Heart left ventricle (tissue), 16 donors: ENCODE measurements around the gene GNGT2. TPM values are rescaled to one million over a fixed set of nuclear protein-coding genes. Genes with fewer than 3 reads are reported as not detected.

ENCODE experiments used
- ATAC-seq, 4 donors: fragments of 200-7000 bp; cut with Tn5 transposase; one replicate each; pipeline ENCODE4 v1.9.1; 2020 to 2022; ENCODE audit warnings: moderate library complexity in 4 of 4, mild to moderate bottlenecking in 3 of 4, moderate number of reproducible peaks in 1 of 4
- DNase-seq, 5 donors: peaks; one replicate each; pipeline ENCODE4 v3.0.0-alpha.2; 2020
- H3K27ac ChIP-seq, 12 donors: fragments of 200-600 bp; sonication (generic) in 4 of 12; one replicate each; pipeline versions ENCODE4 v1.5.0 to v1.8.0; 2016 to 2022; ENCODE audit warnings: mild to moderate bottlenecking in 2 of 12
- H3K27me3 ChIP-seq, 9 donors: fragments of 200-600 bp; sonication (generic) in 2 of 9; one replicate each; pipeline versions ENCODE4 v1.5.1 to v1.8.0; 2016 to 2022; ENCODE audit warnings: mild to moderate bottlenecking in 3 of 9
- H3K36me3 ChIP-seq, 9 donors: fragments of 200-600 bp; sonication (generic) in 2 of 9; one replicate each; pipeline versions ENCODE4 v1.5.0 to v1.8.0; 2018 to 2022; ENCODE audit warnings: mild to moderate bottlenecking in 2 of 9
- H3K4me1 ChIP-seq, 12 donors: fragments of 200-600 bp; sonication (generic) in 4 of 12; one replicate each; pipeline versions ENCODE4 v1.5.0 to v1.8.0; 2016 to 2022; ENCODE audit warnings: mild to moderate bottlenecking in 3 of 12
- H3K4me3 ChIP-seq, 12 donors: fragments of 200-600 bp; sonication (generic) in 4 of 12; one replicate each; pipeline versions ENCODE4 v1.5.0 to v1.8.0; 2017 to 2022; ENCODE audit warnings: mild to moderate bottlenecking in 9 of 12, moderate library complexity in 4 of 12
- H3K9me3 ChIP-seq, 12 donors: fragments of 200-600 bp; sonication (generic) in 4 of 12; one replicate each; pipeline versions ENCODE4 v1.5.0 to v1.8.0; 2016 to 2022; ENCODE audit warnings: mild to moderate bottlenecking in 1 of 12
- CTCF ChIP-seq, 12 donors: fragments of 200-600 bp; sonication (generic) in 4 of 12; IDR thresholded peaks; one replicate each; pipeline versions ENCODE4 v1.5.0 to v1.8.0; 2018 to 2022; ENCODE audit warnings: antibody characterized with exemption in 12 of 12, mild to moderate bottlenecking in 5 of 12
- POLR2A ChIP-seq, 2 donors: fragments of 450-650 bp; IDR thresholded peaks; one replicate each; pipeline ENCODE4 v1.6.1; 2017; ENCODE audit warnings: antibody characterized with exemption in 2 of 2, mild to moderate bottlenecking in 2 of 2, moderate library complexity in 2 of 2
- WGBS, 4 donors: extraction: QIAGEN DNeasy Blood & Tissue Kit in 2 of 4; methylation state at CpG; one replicate each; pipeline versions ENCODE4 v1.1.5 to v1.1.7; 2013 to 2018; 5-methylcytosine and 5-hydroxymethylcytosine counted together
- intact Hi-C, 10 donors: fragments of 100-400 bp; cut with DNase I; formaldehyde crosslinking; loops; one replicate each; pipeline versions ENCODE4 v1.11.1 to v1.14.2; 2022
- polyA plus RNA-seq, 2 donors: library from polyadenylated mRNA; stranded (reverse); fragments of 200-250 nt; gene quantifications; one replicate each; pipeline ENCODE4 v1.2.3, GENCODE V29; 2013
- total RNA-seq, 9 donors: library from RNA; depleted of rRNA in 2 of 9; stranded (reverse); fragments of >200 nt in 2 of 9; fragmentation: NEBNext Ultra II Directional in 3 of 9; extraction: Animal tissue kit (Norgen Biotek cat#: 25700) in 3 of 9; gene quantifications; one replicate each; pipeline versions ENCODE4 v1.1.0 to v1.2.4, GENCODE V29; 2016 to 2023
- donor health status: ischemic (EF 13 %, LVEDD 7.1; RV severe dilation, severe dysfunction).
- donor health status: healthy with polysubstance abuse.
- donor health status: DM: no; HTN: yes; CAD: no.
- donor health status: DM: no; HTN: no; CAD: no.
- donor health status: ischemic (EF 25% LVEDD 6.9; RV normal size, moderate dysfunction).
- donor health status: ischemic (EF 25% LVEDD 5.7; RV mildly dilated, moderate dysfunction).
- donor health status: healthy.
- donor health status: DM: yes; HTN: yes; CAD: no.
- donor health status: ischemic (EF 35%, LVEDD 5.7; RV mildly dilated, moderate dysfunction).
- donor health status: nonischemic (EF 11% LVEDD 7.7; RV severe dilation, severe dysfunction).
- donor health status: DM: yes; HTN: yes; CAD: no.
- donor health status: PGD.
- donor health status: ischemic (EF 29% LVEDD 5.4; RV normal size, mild dysfunction).
- donor health status: nonischemic (EF 23%, LVEDD 6.1; RV moderate dilation, normal function).

The GNGT2 gene
- total and polyA plus RNA-seq, 11 donors, result 0.76 to 4.9 (median 1.5) TPM

- H3K4me3 ChIP-seq, result no peak overlapping the region
- TF ChIP-seq POLR2A (IDR thresholded peaks at IDR 0.05) (no peak), CTCF (IDR thresholded peaks at IDR 0.05) (no peak)
- intact Hi-C loops, result no loop called here
Measured at GRCh38 chr17:49157784-49158183, 52.6 kb downstream of the GNGT2 start.

DNA sequence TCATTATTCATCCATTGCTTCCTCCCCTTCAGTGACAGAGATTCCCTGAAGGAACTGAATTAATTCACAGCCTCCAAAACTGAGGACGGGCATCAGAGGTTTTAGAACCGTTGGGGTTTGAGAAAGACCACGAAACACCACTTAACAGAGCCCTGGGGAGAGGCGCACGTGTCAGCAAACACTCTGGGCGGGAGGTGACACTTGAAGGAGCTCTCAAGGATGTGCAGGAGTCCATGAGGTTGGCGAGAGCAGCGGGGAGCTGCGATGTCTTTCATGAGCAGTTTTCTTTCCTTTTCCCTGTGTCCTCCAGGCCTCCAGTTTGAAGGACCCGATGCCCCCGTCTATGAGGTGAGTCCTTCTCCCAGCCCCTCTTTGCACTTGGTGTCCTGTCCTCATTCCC lies 54.1 kb downstream of the GNGT2 start:
- Histone ChIP-seq H3K9me3 (no peaks in the 10 kb centered on the region), H3K4me1 (no peaks in the 10 kb centered on the region), H3K36me3 (no peaks in the 10 kb centered on the region), H3K4me3 (no peak overlapping the region), H3K27ac (no peak overlapping the region), H3K27me3 (peaks cover 0 to 74% (median 15%) of the 10 kb centered on the region in 9 donors)
- ATAC-seq, result no peak
- 75 to 78% (median 75%) methylated on average over 11 of the region's 11 CpGs for WGBS, 4 donors
- DNase-seq, result no peak
- no peak for TF ChIP-seq CTCF (IDR thresholded peaks at IDR 0.05)
- TF ChIP-seq POLR2A (IDR thresholded peaks at IDR 0.05), result no peak
- intact Hi-C loops, result no loop called here

More at GRCh38 chr17:49157784-49158183, 52.6 kb downstream of the GNGT2 start:
- Histone ChIP-seq H3K9me3 (no peaks in the 10 kb centered on the region), H3K27ac (no peak overlapping the region), H3K27me3 (peaks cover 0 to 69% (median 15%) of the 10 kb centered on the region in 9 donors), H3K36me3 (no peaks in the 10 kb centered on the region), H3K4me1 (no peaks in the 10 kb centered on the region)
- DNase-seq (no peak), ATAC-seq (no peak)
- WGBS, 4 donors, result 38 to 45% (median 41%) methylated on average over 8 of the region's 8 CpGs

Other genes with a start within 250 kb of the GNGT2 start
- gene GIP, start 242.0 kb downstream of the GNGT2 start, total RNA-seq, result not detected
- not detected for gene GIP, start 242.0 kb downstream of the GNGT2 start, polyA plus RNA-seq
- not detected for gene IGF2BP1, start 213.2 kb downstream of the GNGT2 start, total RNA-seq
- under 1 TPM in 1 of 2 donors, not detected in 1; 0.01 TPM for gene IGF2BP1, start 213.2 kb downstream of the GNGT2 start, polyA plus RNA-seq
- under 1 TPM in 2 of 9 donors, not detected in 7; 0.07 to 0.08 TPM for gene B4GALNT2, start 77.8 kb downstream of the GNGT2 start, total RNA-seq
- not detected for gene B4GALNT2, start 77.8 kb downstream of the GNGT2 start, polyA plus RNA-seq
- gene ABI3, start 133 bp upstream of the GNGT2 start, total RNA-seq, result 10 to 100 TPM in 4 of 9 donors, 1 to 10 TPM in 5; 3.3 to 16.1 (median 6.4) TPM
- gene ABI3, start 133 bp upstream of the GNGT2 start, polyA plus RNA-seq, result 1 to 10 TPM; 3.5 to 7.7 TPM
- 1 to 10 TPM in 2 of 9 donors, under 1 TPM in 7; 0.35 to 1.0 (median 0.66) TPM for gene PHOSPHO1, start 20.2 kb upstream of the GNGT2 start, total RNA-seq
- 1 to 10 TPM in 1 of 2 donors, under 1 TPM in 1; 0.47 to 1.3 TPM for gene PHOSPHO1, start 20.2 kb upstream of the GNGT2 start, polyA plus RNA-seq
- 10 to 100 TPM; 14.7 to 24.5 (median 23.1) TPM for gene ZNF652, start 151.7 kb upstream of the GNGT2 start, total RNA-seq
- 10 to 100 TPM in 1 of 2 donors, 1 to 10 TPM in 1; 7.2 to 16.3 TPM for gene ZNF652, start 151.7 kb upstream of the GNGT2 start, polyA plus RNA-seq
- 100 to 1,000 TPM; 125 to 264 (median 211) TPM for gene PHB1, start 204.3 kb upstream of the GNGT2 start, total RNA-seq
- 100 to 1,000 TPM; 155 to 328 TPM for gene PHB1, start 204.3 kb upstream of the GNGT2 start, polyA plus RNA-seq